Neural cell (in vitro differentiated cells): ENCODE measurements around the gene KLHL11. TPM values are rescaled to one million over a fixed set of nuclear protein-coding genes. Genes with fewer than 3 reads are reported as not detected.

Experiments
- H2AFZ ChIP-seq: fragments of 200-600, 300-800 bp; sonication (generic), shearing (Covaris generic); 2 replicates; pipeline ENCODE4 v1.6.0; 2014; ENCODE audit warnings: low read depth, mild to moderate bottlenecking, antibody characterized with exemption, low read length, moderate library complexity
- H3F3A ChIP-seq: fragments of 200-600 bp; shearing (Covaris generic); 2 replicates; pipeline ENCODE4 v1.6.1; 2016; ENCODE audit warnings: mild to moderate bottlenecking, moderate library complexity, mixed read lengths, antibody characterized with exemption, low read length; ENCODE audit not compliant: insufficient read depth, poor library complexity, severe bottlenecking
- H3K27ac ChIP-seq: fragments of 200-600, 300-800 bp; sonication (generic), shearing (Covaris generic); 2 replicates; pipeline ENCODE4 v1.5.1; 2014; ENCODE audit warnings: mild to moderate bottlenecking, low read length, moderate library complexity
- H3K27me3 ChIP-seq: fragments of 300-800, 200-600 bp; sonication (generic), shearing (Covaris generic); 2 replicates; pipeline ENCODE4 v1.6.0; 2014; ENCODE audit warnings: mild to moderate bottlenecking, low read depth, low read length, moderate library complexity; ENCODE audit not compliant: insufficient read depth
- H3K36me3 ChIP-seq: fragments of 300-800, 200-600 bp; sonication (generic), shearing (Covaris generic); 2 replicates; pipeline ENCODE4 v1.5.1; 2014; ENCODE audit warnings: mild to moderate bottlenecking, antibody characterized with exemption, low read length, moderate library complexity; ENCODE audit not compliant: insufficient read depth
- H3K4me2 ChIP-seq: fragments of 300-800, 200-600 bp; sonication (generic), shearing (Covaris generic); 2 replicates; pipeline ENCODE4 v1.6.0; 2014; ENCODE audit warnings: mild to moderate bottlenecking, low read length
- H3K4me3 ChIP-seq: fragments of 300-800, 200-600 bp; sonication (generic), shearing (Covaris generic); 2 replicates; pipeline ENCODE4 v1.5.1; 2014; ENCODE audit warnings: mild to moderate bottlenecking, low read length, moderate library complexity
- H3K79me2 ChIP-seq: fragments of 200-600 bp; shearing (Covaris generic); replicated peaks from 2 replicates; pipeline ENCODE4 v1.6.0; 2014; ENCODE audit warnings: mild to moderate bottlenecking, low read length, moderate library complexity; ENCODE audit not compliant: insufficient read depth
- H3K9ac ChIP-seq: fragments of 300-800, 200-600 bp; sonication (generic), shearing (Covaris generic); 2 replicates; pipeline ENCODE4 v1.6.1; 2016; ENCODE audit warnings: mild to moderate bottlenecking, low read length, mixed read lengths
- H3K9me2 ChIP-seq: fragments of 200-600 bp; shearing (Covaris generic); 2 replicates; pipeline ENCODE4 v1.6.1; 2016; ENCODE audit warnings: mild to moderate bottlenecking, low read length, mixed read lengths; ENCODE audit not compliant: insufficient read depth
- H3K9me3 ChIP-seq: fragments of 200-600, 300-800 bp; sonication (generic), shearing (Covaris generic); 2 replicates; pipeline ENCODE4 v1.6.1; 2016; ENCODE audit warnings: mild to moderate bottlenecking, mixed run types, low read length, moderate library complexity, mixed read lengths
- H4K20me1 ChIP-seq: fragments of 200-600 bp; shearing (Covaris generic); 2 replicates; pipeline ENCODE4 v1.6.1; 2016; ENCODE audit warnings: mild to moderate bottlenecking, mixed run types; ENCODE audit not compliant: insufficient read depth
- CTCF ChIP-seq: fragments of 450-650 bp; IDR thresholded peaks from 2 replicates; pipeline ENCODE4 v1.5.1; 2014; ENCODE audit warnings: antibody characterized with exemption, mild to moderate bottlenecking, moderate library complexity; ENCODE audit not compliant: poor library complexity, severe bottlenecking
- EP300 ChIP-seq: fragments of 450-650 bp; conservative IDR thresholded peaks from 2 replicates; pipeline ENCODE4 v1.6.1; 2014; ENCODE audit warnings: antibody characterized with exemption, mild to moderate bottlenecking, moderate library complexity; ENCODE audit not compliant: poor library complexity, severe bottlenecking
- EZH2 ChIP-seq: fragments of 200-600, 300-800 bp; shearing (Covaris generic), sonication (generic); IDR thresholded peaks from 2 replicates; pipeline ENCODE4 v1.6.1; 2014; ENCODE audit warnings: antibody characterized with exemption, low read length, borderline replicate concordance, mild to moderate bottlenecking; ENCODE audit not compliant: insufficient read depth, poor library complexity, severe bottlenecking
- MXI1 ChIP-seq: fragments of 450-650 bp; conservative IDR thresholded peaks from 2 replicates; pipeline ENCODE4 v1.6.1; 2014; ENCODE audit warnings: antibody characterized with exemption, mild to moderate bottlenecking; ENCODE audit not compliant: poor library complexity, severe bottlenecking
- POLR2AphosphoS5 ChIP-seq: IDR thresholded peaks from 2 replicates; pipeline ENCODE4 v1.6.1; 2012
- RAD21 ChIP-seq: fragments of 450-650 bp; conservative IDR thresholded peaks from 2 replicates; pipeline ENCODE4 v1.6.1; 2014; ENCODE audit warnings: antibody characterized with exemption, mild to moderate bottlenecking, moderate library complexity
- SMC3 ChIP-seq: fragments of 450-650 bp; conservative IDR thresholded peaks from 2 replicates; pipeline ENCODE4 v1.6.1; 2014; ENCODE audit warnings: antibody characterized with exemption, mild to moderate bottlenecking, moderate library complexity; ENCODE audit not compliant: poor library complexity
- TAF1 ChIP-seq: IDR thresholded peaks from 2 replicates; pipeline ENCODE4 v1.6.1; 2012; ENCODE audit warnings: low read depth
- polyA plus RNA-seq: library from polyadenylated mRNA; depleted of rRNA; stranded (reverse); fragments of >200 nt; gene quantifications from 2 replicates; pipeline ENCODE4 v1.2.3, GENCODE V29; 2014
- TF ChIP-seq, protein P1 (sequence below): IDR thresholded peaks from 2 replicates; pipeline ENCODE4 v1.6.1; 2012; ENCODE audit warnings: borderline replicate concordance

The KLHL11 gene
- polyA plus RNA-seq, 1 donor from 2014 or later, result 30.3 TPM

- Histone ChIP-seq H3K9ac (no peak overlapping the region), H3K36me3 (peaks cover 5% of the 10 kb centered on the region), H3K4me3 (no peak overlapping the region), H3F3A (no peaks in the 10 kb centered on the region), H3K9me2 (no peaks in the 10 kb centered on the region), H3K9me3 (no peaks in the 10 kb centered on the region), H3K27ac (no peak overlapping the region), H3K4me2 (no peak overlapping the region), H3K79me2 (no peaks in the 10 kb centered on the region), H3K27me3 (no peaks in the 10 kb centered on the region), H4K20me1 (no peaks in the 10 kb centered on the region), H2AFZ (no peak overlapping the region)
- TF ChIP-seq SMC3, result no peak
These were observed 4.2 kb upstream of the KLHL11 start for GRCh38 chr17:41869426-41869825.

DNA sequence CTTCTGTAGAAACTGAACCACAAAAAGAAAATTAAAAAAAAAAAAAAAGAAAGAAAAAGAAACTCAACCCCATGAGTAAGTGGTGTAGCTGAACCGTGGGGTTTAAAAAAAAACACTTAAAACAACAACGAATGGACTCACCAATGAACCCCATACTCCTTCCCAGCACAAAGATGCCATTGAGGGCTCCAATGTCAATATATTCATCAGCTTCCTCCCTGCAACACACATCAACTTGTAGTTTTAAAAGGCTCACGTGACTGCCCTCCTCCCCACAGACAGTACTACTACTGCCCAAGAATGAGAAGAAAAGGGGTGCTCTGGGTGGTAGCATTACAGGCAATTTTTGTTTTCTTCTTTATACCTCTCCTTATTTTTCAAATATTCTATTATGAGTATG is 3.3 kb upstream of the KLHL11 start:
- H3K4me3 ChIP-seq, result no peak overlapping the region
- no peaks in the 10 kb centered on the region for H3F3A ChIP-seq
- H3K9me3 ChIP-seq, result no peaks in the 10 kb centered on the region
- peaks cover 4% of the 10 kb centered on the region for H3K79me2 ChIP-seq
- H3K9ac ChIP-seq, result no peak overlapping the region
- no peaks in the 10 kb centered on the region for H3K27me3 ChIP-seq
- H2AFZ ChIP-seq, result no peak overlapping the region
- no peak for TF ChIP-seq EP300
- TF ChIP-seq SMC3, result no peak
- no peak for TF ChIP-seq CTCF
- TF ChIP-seq RAD21, result no peak
- TF ChIP-seq, protein P1, sequence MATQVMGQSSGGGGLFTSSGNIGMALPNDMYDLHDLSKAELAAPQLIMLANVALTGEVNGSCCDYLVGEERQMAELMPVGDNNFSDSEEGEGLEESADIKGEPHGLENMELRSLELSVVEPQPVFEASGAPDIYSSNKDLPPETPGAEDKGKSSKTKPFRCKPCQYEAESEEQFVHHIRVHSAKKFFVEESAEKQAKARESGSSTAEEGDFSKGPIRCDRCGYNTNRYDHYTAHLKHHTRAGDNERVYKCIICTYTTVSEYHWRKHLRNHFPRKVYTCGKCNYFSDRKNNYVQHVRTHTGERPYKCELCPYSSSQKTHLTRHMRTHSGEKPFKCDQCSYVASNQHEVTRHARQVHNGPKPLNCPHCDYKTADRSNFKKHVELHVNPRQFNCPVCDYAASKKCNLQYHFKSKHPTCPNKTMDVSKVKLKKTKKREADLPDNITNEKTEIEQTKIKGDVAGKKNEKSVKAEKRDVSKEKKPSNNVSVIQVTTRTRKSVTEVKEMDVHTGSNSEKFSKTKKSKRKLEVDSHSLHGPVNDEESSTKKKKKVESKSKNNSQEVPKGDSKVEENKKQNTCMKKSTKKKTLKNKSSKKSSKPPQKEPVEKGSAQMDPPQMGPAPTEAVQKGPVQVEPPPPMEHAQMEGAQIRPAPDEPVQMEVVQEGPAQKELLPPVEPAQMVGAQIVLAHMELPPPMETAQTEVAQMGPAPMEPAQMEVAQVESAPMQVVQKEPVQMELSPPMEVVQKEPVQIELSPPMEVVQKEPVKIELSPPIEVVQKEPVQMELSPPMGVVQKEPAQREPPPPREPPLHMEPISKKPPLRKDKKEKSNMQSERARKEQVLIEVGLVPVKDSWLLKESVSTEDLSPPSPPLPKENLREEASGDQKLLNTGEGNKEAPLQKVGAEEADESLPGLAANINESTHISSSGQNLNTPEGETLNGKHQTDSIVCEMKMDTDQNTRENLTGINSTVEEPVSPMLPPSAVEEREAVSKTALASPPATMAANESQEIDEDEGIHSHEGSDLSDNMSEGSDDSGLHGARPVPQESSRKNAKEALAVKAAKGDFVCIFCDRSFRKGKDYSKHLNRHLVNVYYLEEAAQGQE, result no peak
- no peak for TF ChIP-seq POLR2AphosphoS5
- TF ChIP-seq MXI1, result no peak
- no peak for TF ChIP-seq TAF1
- no peak for TF ChIP-seq EZH2
- H3K27ac ChIP-seq, result no peak overlapping the region
- no peaks in the 10 kb centered on the region for H3K9me2 ChIP-seq
- H4K20me1 ChIP-seq, result no peaks in the 10 kb centered on the region
- H3K4me2 ChIP-seq, result no peak overlapping the region
- H3K36me3 ChIP-seq, result peaks cover 1% of the 10 kb centered on the region

- Histone ChIP-seq H3K4me2 (peak overlapping the region; percentile 71), H3K9ac (peak overlapping the region; percentile 91), H3K79me2 (peaks cover 32% of the 10 kb centered on the region), H3K36me3 (no peaks in the 10 kb centered on the region), H3F3A (no peaks in the 10 kb centered on the region), H2AFZ (no peak overlapping the region), H3K27ac (peak overlapping the region; percentile 96), H4K20me1 (no peaks in the 10 kb centered on the region), H3K4me3 (peak overlapping the region; percentile 95), H3K9me2 (no peaks in the 10 kb centered on the region), H3K9me3 (no peaks in the 10 kb centered on the region), H3K27me3 (no peaks in the 10 kb centered on the region)
- TF ChIP-seq MXI1 (peak; percentile 46), CTCF (peak; percentile 43), POLR2AphosphoS5 (no peak), EP300 (no peak), TAF1 (no peak), RAD21 (no peak)
These were observed 322 bp upstream of the KLHL11 start for GRCh38 chr17:41865596-41865893.
